ENCODE measurements around the gene TLE2. TPM values are rescaled to one million over a fixed set of nuclear protein-coding genes. Genes with fewer than 3 reads are reported as not detected.

TLE2 gene
- total RNA-seq, 1 donor from 2014 or later = 0.53 TPM

DNA sequence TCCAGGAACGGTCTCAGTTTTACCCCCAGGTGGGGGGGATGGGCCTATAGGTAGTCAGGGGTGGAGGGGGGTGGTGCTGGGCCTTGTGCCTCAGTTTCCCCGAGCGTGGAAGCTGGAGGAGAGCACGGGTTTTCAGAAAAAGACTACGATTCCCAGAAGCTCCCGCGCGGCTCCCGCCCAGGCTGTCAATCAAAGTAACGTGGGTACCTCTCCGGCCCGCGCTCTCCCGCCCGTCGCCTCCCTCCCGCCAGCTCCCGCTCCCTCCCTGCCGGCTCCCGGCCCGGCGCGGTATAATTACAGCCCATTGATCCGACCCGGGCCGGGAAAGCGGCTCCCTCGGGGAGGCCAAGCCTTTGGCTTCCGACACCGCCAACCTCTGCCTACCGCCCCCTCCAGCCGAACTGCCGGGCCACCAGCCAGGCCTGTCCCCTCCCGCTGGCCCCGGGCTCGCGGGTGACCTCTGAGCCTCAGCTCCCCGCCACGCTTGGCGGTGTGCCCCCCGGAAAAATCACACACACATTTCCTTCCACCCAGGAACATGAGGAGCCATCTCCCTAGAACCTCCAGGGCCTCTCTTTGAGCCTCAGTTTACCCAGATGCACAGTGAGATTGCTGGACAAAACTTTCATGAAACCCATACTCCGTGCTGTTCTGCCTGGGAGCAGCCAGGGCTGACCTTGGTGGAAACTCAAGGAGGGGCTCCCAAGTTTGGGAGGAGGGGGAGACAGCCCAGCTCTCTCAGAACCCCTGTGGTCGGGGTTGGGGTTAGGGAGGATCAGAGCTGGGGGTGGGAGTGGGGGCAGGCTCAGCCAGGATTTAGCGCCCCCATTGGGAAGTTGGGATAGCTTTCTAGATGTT is 7.3 kb upstream of the TLE2 start:
- DNase-seq (ENCODE audit: low read depth) (peak; percentile 73), FAIRE-seq (no peak)
- H3K36me3 ChIP-seq (ENCODE audit: control insufficient read depth, insufficient read depth, low read length) = no peaks in the 10 kb centered on the region
- no peaks in the 10 kb centered on the region for H3K27me3 ChIP-seq (ENCODE audit: control insufficient read depth, insufficient read depth, low read length)
- TF ChIP-seq, protein P1, sequence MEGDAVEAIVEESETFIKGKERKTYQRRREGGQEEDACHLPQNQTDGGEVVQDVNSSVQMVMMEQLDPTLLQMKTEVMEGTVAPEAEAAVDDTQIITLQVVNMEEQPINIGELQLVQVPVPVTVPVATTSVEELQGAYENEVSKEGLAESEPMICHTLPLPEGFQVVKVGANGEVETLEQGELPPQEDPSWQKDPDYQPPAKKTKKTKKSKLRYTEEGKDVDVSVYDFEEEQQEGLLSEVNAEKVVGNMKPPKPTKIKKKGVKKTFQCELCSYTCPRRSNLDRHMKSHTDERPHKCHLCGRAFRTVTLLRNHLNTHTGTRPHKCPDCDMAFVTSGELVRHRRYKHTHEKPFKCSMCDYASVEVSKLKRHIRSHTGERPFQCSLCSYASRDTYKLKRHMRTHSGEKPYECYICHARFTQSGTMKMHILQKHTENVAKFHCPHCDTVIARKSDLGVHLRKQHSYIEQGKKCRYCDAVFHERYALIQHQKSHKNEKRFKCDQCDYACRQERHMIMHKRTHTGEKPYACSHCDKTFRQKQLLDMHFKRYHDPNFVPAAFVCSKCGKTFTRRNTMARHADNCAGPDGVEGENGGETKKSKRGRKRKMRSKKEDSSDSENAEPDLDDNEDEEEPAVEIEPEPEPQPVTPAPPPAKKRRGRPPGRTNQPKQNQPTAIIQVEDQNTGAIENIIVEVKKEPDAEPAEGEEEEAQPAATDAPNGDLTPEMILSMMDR (IDR thresholded peaks at IDR 0.05; ENCODE audit: insufficient read depth, low read length, severe bottlenecking) = no peak
- peak overlapping the region; percentile 39 for H3K4me3 ChIP-seq (ENCODE audit: low read depth, low read length)

DNA sequence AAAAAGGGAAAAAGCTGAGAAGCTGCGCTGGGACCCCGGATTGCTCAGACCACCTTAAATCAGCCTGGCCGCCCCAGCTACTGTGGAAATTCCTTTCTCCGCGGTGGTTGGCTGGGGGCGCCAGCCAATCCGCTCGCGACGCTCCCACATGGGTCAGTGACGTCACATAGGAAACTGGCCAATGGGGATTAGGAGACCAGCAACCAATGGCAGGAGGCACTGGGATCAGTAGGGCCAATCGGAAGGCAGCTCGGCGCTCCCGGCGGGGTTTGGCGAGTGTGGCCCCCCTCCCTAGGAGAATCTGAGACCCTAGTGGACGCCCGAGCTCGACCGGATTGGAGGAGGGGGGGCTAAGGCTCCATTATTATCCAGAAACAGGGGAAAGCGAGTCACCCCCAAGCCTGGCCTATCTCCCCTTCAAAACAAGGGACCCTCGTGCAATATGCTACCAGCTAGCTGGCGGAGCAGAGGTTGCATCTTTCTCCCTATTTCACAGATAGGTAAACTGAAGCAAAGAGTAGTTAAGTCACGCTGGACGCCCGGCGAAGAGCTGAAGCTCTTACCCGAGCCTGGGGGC is 6.5 kb upstream of the TLE2 start:
- Histone ChIP-seq H3K36me3 (ENCODE audit: control insufficient read depth, insufficient read depth, low read length) (no peaks in the 10 kb centered on the region), H3K27me3 (ENCODE audit: control insufficient read depth, insufficient read depth, low read length) (no peaks in the 10 kb centered on the region), H3K4me3 (ENCODE audit: low read depth, low read length) (peak overlapping the region; percentile 39)
- DNase-seq (ENCODE audit: low read depth) (peak; percentile 94), FAIRE-seq (no peak)
- TF ChIP-seq, protein P1 (IDR thresholded peaks at IDR 0.05; ENCODE audit: insufficient read depth, low read length, severe bottlenecking) = no peak

DNA sequence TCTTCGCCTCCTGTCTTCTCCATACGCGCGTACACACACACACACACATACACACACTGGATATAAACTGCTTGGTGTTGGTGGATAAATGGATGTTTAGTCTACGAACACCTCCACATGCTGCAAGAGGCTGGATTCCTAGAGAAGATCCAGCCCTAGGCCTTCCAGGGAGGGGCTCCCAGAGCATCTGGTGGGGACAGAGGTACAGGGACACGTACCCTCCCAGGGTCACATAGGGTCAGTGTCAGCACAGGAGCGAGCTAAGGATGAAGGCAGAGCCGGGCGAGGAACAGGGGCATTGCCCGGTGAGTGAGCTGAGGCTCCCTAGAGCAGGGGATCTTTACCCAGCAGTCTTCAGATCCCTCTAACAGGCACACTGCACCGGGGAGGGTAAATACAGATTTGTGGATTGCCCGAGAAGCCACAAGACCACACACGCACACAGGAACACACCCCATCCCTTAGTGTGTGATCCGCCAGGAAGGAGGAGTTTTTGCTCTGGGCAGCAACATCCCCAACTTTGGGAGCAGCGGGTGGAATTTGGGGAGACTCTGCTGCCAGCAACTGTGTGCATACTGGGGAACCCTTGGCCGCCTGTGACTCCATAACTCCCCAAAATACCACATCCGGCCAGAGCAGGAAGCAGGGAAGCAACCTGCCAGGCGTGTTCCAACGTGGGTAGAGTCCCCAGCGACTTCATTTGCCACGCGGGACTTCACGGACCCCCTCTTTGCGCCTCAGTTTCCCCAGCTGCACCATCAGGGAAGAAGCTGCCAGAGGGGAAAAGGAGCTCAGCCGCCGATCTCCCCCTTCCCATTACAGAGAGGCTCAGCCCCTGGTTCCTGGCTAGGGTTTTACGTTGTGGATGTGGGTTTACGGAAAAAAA is 5.8 kb upstream of the TLE2 start:
- Histone ChIP-seq H3K4me3 (ENCODE audit: low read depth, low read length) (peak overlapping the region; percentile 39), H3K27me3 (ENCODE audit: control insufficient read depth, insufficient read depth, low read length) (peaks cover 3% of the 10 kb centered on the region), H3K36me3 (ENCODE audit: control insufficient read depth, insufficient read depth, low read length) (no peaks in the 10 kb centered on the region)
- TF ChIP-seq, protein P1 (IDR thresholded peaks at IDR 0.05; ENCODE audit: insufficient read depth, low read length, severe bottlenecking) = no peak
- DNase-seq (ENCODE audit: low read depth) (peak; percentile 35), FAIRE-seq (no peak)

DNA sequence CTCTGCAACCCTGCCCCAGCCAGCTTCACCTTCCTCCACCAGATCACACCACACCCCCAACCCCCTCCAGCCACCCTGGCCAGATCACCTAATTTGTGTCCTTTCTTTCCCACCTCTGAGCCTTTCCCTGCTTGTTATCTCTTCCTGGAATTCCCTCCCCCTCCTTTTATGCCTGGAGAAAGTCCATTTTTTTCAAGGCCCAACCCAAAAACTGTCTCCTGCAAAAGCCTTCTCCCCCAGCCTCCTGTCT is 5.3 kb upstream of the TLE2 start:
- Histone ChIP-seq H3K4me3 (ENCODE audit: low read depth, low read length) (no peak overlapping the region), H3K36me3 (ENCODE audit: control insufficient read depth, insufficient read depth, low read length) (no peaks in the 10 kb centered on the region), H3K27me3 (ENCODE audit: control insufficient read depth, insufficient read depth, low read length) (peaks cover 6% of the 10 kb centered on the region)
- DNase-seq (ENCODE audit: low read depth) (no peak), FAIRE-seq (no peak)
- TF ChIP-seq, protein P1 (IDR thresholded peaks at IDR 0.05; ENCODE audit: insufficient read depth, low read length, severe bottlenecking) = no peak

DNA sequence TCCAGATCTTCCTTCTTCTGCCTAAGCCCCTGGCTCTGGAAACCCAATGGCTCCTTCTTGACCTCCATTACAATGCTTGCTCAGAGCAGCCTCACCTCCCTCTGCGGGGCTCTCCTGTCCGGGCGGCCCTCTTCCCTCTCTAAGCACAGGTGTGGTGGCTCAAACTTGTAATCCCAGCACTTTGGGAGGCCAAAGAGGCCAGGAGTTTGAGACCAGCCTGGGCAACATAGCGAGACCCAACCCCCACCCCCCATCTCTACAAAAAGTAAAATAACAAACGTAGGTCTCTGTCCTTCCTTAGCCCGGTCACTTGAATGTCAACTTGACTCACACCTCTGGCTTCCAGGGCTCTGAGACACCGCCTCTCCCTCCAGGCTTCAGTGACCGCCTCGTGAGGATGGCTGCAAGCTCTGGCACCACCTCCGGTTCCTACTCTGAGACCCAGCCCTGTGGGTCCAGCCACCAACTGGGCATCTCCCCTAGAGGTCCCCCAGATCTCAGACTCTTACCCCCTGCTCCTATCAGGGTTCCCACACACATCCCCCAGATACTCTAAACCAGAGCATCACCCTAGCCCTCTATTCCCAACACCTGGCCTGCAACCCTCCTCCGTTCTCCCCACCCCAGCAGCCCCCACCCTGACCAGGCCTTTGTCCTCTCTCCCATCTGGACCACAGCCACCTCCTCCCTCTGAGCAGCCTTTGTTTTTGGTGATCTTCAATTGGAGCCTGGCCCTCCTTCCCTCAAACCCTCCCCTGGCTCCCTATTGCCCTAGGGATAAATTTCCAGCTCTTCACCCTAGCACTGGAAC is 4.7 kb upstream of the TLE2 start:
- TF ChIP-seq, protein P1 (IDR thresholded peaks at IDR 0.05; ENCODE audit: insufficient read depth, low read length, severe bottlenecking) = no peak
- DNase-seq (ENCODE audit: low read depth) (no peak), FAIRE-seq (peak; percentile 13)
- Histone ChIP-seq H3K4me3 (ENCODE audit: low read depth, low read length) (no peak overlapping the region), H3K36me3 (ENCODE audit: control insufficient read depth, insufficient read depth, low read length) (no peaks in the 10 kb centered on the region), H3K27me3 (ENCODE audit: control insufficient read depth, insufficient read depth, low read length) (peaks cover 6% of the 10 kb centered on the region)

Data from bronchial epithelial cell (primary cell).